HG03558 (cell line): ENCODE measurements around the gene PARM1.
"Not testable (repeated sequence)": the region's sequence is repeated elsewhere in the genome, so short reads cannot be mapped to it uniquely, and the experiment has no call there.

Experiments used
- ATAC-seq: cut with Tn5 transposase; IDR thresholded peaks from one replicate; pipeline ENCODE4 v1.9.1; 2021; ENCODE audit warnings: moderate number of reproducible peaks; ENCODE audit not compliant: unreplicated experiment; ENCODE audit errors: extremely low read depth

PARM1 gene

GRCh38 chr4:74975848-74976824, 43.2 kb downstream of the PARM1 start:
- no peak for ATAC-seq

DNA sequence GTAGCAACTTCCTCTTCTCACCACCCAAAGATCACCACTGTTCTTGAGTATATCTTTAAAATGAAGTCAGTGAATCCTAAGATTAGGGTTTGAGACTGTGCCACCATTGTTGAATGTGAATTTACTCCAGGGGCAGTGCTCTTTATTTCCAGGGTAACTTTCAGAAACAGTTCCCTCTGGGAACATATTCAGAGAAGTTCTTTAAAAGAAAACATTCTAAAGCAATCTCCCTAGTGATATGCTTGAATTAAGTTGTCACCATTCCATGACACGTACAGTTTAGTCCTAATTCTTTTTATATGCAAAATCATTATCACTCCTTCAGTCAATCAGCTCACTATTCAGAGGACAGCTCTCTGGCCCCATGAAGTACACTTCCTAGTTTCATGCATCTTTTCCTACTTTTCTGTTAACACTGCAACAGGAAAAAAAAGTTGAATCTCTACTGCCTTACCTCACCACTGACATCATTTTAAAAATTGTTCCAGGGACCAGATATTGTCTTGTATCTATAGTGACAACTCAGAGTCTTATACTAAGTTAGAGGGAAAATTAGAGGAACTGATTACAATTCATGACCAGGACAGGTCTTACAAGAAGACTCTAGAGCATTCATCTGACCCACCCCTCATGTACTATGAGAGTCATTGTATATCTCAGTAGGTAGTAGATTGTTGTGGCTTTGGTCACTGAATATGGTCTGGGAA, 49.8 kb downstream of the PARM1 start:
- ATAC-seq = no peak

DNA sequence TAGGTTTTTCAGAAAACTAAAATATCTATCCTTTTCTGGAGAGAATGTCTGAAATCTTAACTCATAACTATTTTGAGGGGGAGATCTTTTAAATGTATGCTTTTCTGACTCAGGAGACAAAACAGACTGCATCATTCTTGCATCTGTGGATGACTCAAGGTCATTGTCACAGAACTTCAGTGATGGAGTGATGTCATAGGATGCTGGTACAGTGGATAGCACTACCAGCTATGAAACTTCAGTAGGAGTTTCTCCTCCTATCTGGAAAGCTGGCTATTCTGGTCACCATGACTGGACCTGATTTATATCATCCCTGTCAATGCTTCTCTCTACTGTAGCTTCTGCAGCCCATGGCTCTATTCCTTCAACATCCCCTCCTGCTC, 50.3 kb downstream of the PARM1 start:
- ATAC-seq = no peak

- ATAC-seq = no peak
Observed at GRCh38 chr4:74990276-74990875, 57.5 kb downstream of the PARM1 start.

DNA sequence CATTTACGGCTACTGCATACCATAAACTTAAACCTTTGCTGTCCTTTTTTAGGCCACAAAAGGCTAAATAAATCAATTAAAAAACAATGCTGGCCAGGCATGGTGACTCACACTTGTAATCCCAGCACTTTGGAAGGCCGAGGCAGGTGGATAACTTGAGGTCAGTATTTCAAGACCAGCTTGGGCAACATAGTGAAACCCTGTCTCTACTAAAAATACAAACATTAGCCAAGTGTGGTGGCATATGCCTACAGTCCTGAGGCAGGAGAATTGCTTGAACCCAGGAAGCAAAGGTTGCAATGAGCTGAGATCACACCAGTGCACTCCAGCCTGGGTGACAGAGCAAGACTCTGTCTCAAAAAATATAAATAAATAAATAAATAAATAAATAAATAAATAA, 61.5 kb downstream of the PARM1 start:
- not testable (repeated sequence) for ATAC-seq

DNA sequence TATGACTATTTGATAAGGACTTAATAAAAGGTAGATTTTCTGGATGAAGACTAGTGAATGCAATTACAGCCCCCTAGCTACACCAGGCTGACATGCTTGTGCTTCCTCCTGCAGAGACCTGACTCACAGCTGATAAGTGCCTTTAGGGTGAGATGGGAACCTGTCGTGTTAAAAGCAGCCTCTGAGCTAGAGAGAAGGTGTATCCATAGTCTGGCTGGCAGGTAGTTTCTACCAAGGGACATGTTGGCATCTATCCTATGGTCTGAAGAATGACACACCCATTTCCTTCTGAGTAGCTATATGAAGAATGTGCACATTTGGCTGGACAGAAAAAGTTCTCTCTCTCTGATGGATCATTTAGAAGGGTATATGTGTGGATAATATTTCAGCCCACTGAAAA, 64.1 kb downstream of the PARM1 start:
- no peak for ATAC-seq

DNA sequence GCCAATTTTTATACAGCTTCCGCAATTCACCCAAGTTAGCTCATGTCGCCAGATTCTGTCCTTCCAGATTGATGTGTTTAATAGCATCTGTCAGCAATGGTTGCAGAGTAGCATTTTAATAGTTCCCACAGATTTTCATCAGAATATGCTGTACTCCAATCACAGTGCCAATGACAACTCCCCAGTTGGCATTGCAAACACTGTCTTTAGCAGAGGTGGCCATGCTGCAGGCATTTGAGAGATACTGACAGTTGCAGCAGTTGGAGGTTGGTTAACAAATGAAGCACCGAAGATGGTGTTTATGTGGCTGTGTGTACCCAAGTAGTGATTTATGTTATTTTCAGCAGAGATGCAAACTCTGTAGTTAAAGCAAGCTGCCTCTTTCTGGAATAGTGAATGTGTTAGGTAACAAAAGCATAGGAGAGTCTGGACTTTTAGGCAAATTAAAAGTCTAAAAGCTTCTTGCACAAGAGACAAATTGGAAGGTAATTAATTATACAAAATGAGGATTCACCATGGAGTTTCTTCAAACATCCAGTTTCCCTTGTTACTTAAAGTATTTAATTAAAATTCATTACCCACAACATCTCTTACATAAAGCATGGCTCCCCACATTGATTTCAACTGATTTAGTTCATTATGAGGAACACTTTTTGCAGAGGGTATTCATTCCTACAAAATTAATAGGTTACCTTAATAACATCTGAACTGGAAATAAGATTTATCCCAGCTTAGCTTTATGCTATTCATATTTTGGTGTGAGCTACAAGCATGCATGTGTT, 65.2 kb downstream of the PARM1 start:
- ATAC-seq = no peak

DNA sequence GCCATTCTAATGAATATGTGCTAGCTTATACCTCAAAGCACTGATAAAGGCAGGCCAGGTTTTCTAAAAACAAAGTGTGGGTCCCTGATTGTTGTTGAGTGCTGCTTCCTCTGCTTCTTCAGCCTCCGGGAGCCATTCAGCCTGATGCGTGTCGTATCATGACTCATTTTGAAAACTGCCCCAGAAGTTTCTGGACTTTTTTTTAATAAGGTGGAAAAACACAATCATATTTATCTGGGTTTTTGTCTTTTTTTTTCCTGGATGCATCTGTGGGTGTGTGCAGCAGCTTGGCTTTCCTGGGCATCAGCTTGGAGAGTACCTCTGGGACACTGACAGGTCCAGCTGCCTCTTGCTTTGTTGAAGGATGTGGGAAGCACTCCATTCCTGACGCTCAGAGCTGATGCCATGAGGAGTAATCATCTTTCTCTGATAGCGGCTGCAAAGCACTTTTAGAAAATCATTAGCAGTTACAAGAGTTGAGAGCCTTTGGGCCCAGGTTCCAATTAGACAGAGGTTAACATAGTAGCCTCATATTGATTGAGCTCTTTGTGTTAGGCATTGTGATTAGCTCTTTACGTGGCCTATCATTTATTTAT, 66.9 kb downstream of the PARM1 start:
- ATAC-seq = no peak

GRCh38 chr4:75001871-75002270, 69.0 kb downstream of the PARM1 start:
- no peak for ATAC-seq

- ATAC-seq = no peak
Observed at GRCh38 chr4:75002381-75002780, 69.5 kb downstream of the PARM1 start.

DNA sequence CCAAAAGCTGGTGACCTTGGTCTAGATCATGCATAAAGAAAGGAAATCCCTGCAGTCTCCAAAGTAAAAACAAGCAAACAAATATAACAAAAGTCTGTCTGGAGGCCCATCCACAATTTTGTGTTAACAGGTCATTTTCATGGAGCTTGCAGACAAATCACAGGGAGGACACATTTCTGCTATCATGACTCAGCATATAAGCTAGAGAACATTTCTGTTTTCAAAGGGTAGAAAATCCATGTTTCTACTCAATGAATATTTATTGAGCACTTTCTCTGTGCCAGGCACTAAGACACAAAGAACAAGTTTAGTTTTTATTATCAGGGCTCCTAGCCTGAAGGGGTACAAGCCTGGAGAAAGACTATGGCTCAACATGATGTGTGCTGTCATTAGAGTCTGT, 71.1 kb downstream of the PARM1 start:
- no peak for ATAC-seq

GRCh38 chr4:75004755-75005668, 72.1 kb downstream of the PARM1 start:
- ATAC-seq = no peak

DNA sequence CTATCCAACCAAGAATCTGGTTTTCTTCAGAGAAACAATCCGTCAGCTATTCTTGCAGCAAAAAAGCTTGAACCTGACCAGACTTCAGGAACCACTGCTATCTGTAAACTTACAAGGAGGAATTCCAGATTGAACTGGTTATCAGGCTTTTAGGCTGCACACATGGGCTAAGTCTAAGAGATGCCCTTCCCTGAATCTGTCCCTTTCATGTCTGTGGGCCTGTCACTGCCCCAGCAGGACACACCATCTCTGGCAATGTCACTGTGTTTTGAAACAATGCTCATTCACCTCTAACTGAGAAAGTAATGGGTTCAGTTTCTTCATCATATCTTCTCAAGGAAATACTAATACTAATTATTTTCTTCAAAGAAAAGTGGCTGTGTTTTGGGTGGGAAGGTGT, 72.8 kb downstream of the PARM1 start:
- ATAC-seq = no peak

- no peak for ATAC-seq
Observed at GRCh38 chr4:75007891-75008290, 75.0 kb downstream of the PARM1 start.

DNA sequence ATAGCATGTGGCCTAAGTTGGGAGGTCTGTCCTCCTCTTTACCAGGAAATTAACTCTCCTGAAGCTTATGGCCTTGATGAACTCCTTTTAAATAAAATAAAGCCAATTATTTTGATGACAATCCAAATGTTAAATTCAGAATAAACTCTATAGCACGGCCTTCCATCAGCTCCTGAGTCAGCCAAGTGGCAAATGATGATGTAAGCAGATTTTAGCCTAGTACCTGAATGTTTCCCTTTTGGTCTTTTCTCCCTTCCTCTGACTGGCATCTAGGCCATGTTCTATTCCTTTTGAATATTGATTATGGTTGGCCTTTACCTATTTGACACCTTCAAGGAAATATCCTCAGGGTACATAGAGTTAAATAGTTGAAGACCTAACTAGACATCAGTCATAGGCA, 76.2 kb downstream of the PARM1 start:
- ATAC-seq = no peak

- ATAC-seq = no peak
Observed at GRCh38 chr4:75011131-75011795, 78.3 kb downstream of the PARM1 start.

DNA sequence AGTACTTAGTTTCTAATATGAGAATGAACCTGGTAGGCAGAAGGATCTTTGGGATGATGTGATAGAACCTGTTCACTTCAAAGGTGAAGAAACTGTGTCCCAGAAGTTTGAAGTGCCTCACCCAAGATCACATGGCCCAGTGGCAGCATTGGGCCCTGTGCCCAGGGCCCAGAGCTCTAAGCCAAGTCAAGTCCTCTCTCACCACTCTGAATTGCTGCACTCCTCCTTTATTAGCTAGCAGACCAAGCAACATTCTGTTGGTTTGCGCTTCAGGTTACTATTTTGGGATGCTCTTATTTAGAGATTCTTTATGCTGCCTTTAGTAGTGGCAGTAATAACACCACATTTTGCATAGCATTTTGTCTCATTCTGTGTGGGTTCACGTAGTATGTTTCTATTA, 82.7 kb downstream of the PARM1 start:
- ATAC-seq = no peak

GRCh38 chr4:75016472-75016871, 83.6 kb downstream of the PARM1 start:
- no peak for ATAC-seq
